Loucy (cell line): Measurements from ENCODE around the gene SFSWAP.

ENCODE experiments used
- H2AFZ ChIP-seq: fragments of 200-600 bp; sonication (generic); 2 replicates; pipeline ENCODE4 v1.6.0; 2016; ENCODE audit warnings: antibody characterized with exemption, mild to moderate bottlenecking, low read length, moderate library complexity
- H3F3A ChIP-seq: fragments of 200-600 bp; 2 replicates; pipeline ENCODE4 v1.6.0; 2016; ENCODE audit warnings: antibody characterized with exemption, low read depth, mild to moderate bottlenecking
- H3K27me3 ChIP-seq: fragments of 200-600 bp; sonication (generic); 2 replicates; pipeline ENCODE4 v1.6.1; 2014; ENCODE audit warnings: low read length, mild to moderate bottlenecking; ENCODE audit not compliant: insufficient read depth, poor library complexity, severe bottlenecking
- H3K36me3 ChIP-seq: fragments of 200-600 bp; sonication (generic); 2 replicates; pipeline ENCODE4 v1.6.1; 2016; ENCODE audit warnings: low read length; ENCODE audit not compliant: insufficient read depth
- H3K4me1 ChIP-seq: fragments of 200-600 bp; sonication (generic); 2 replicates; pipeline ENCODE4 v1.5.1; 2014; ENCODE audit warnings: low read length, mild to moderate bottlenecking; ENCODE audit not compliant: insufficient read depth, poor library complexity, severe bottlenecking
- H3K4me2 ChIP-seq: fragments of 200-600 bp; sonication (generic); 2 replicates; pipeline ENCODE4 v1.6.0; 2014; ENCODE audit warnings: antibody characterized with exemption, low read length, low read depth, mild to moderate bottlenecking; ENCODE audit not compliant: poor library complexity, severe bottlenecking
- H3K4me3 ChIP-seq: fragments of 200-600 bp; sonication (generic); 2 replicates; pipeline ENCODE4 v1.5.1; 2014; ENCODE audit warnings: low read length, mild to moderate bottlenecking, mixed read lengths; ENCODE audit not compliant: poor library complexity, severe bottlenecking
- H3K79me2 ChIP-seq: fragments of 200-600 bp; sonication (generic); 2 replicates; pipeline ENCODE4 v1.6.1; 2014; ENCODE audit warnings: low read length; ENCODE audit not compliant: insufficient read depth
- H3K9ac ChIP-seq: fragments of 200-600 bp; sonication (generic); 2 replicates; pipeline ENCODE4 v1.6.0; 2014; ENCODE audit warnings: mild to moderate bottlenecking, low read depth, low read length, moderate library complexity; ENCODE audit not compliant: poor library complexity, severe bottlenecking
- H3K9me2 ChIP-seq: fragments of 200-600 bp; sonication (generic); replicated peaks from 2 replicates; pipeline ENCODE4 v1.6.1; 2016; ENCODE audit warnings: low read depth, low read length, mixed read lengths
- H3K9me3 ChIP-seq: fragments of 200-600 bp; sonication (generic); 2 replicates; pipeline ENCODE4 v1.6.1; 2014; ENCODE audit warnings: mild to moderate bottlenecking, antibody characterized with exemption, low read length, low read depth; ENCODE audit not compliant: insufficient read depth
- H4K20me1 ChIP-seq: fragments of 200-600 bp; sonication (generic); 2 replicates; pipeline ENCODE4 v1.6.0; 2014; ENCODE audit warnings: antibody characterized with exemption, low read length, mild to moderate bottlenecking; ENCODE audit not compliant: insufficient read depth, poor library complexity, severe bottlenecking
- CTCF ChIP-seq: fragments of 200-600 bp; sonication (generic); conservative IDR thresholded peaks from 2 replicates; pipeline ENCODE4 v1.5.1; 2014; ENCODE audit warnings: mild to moderate bottlenecking, antibody characterized with exemption, low read length
- EZH2phosphoT487 ChIP-seq: fragments of 200-600 bp; IDR thresholded peaks from 2 replicates; pipeline ENCODE4 v1.6.1; 2018; ENCODE audit warnings: antibody characterized with exemption, mild to moderate bottlenecking, moderate library complexity, borderline replicate concordance

The SFSWAP gene

GRCh38 chr12:131783915-131784541, 73.1 kb downstream of the SFSWAP start:
- H3K79me2 ChIP-seq = no peaks in the 10 kb centered on the region
- no peak overlapping the region for H3K4me2 ChIP-seq
- no peaks in the 10 kb centered on the region for H3F3A ChIP-seq
- H3K36me3 ChIP-seq = peaks cover 59% of the 10 kb centered on the region; the same call in 1 of the 2 replicates
- H3K4me3 ChIP-seq = no peak overlapping the region
- no peaks in the 10 kb centered on the region for H4K20me1 ChIP-seq
- no peaks in the 10 kb centered on the region for H3K9me2 ChIP-seq
- H3K27me3 ChIP-seq = no peaks in the 10 kb centered on the region
- H2AFZ ChIP-seq = no peak overlapping the region
- no peaks in the 10 kb centered on the region for H3K4me1 ChIP-seq
- TF ChIP-seq EZH2phosphoT487 = no peak
- TF ChIP-seq CTCF = no peak
- H3K9ac ChIP-seq = no peak overlapping the region
- H3K9me3 ChIP-seq = no peaks in the 10 kb centered on the region

- Histone ChIP-seq H3K9ac (no peak overlapping the region), H3K9me2 (no peaks in the 10 kb centered on the region), H3K4me3 (no peak overlapping the region), H3K79me2 (no peaks in the 10 kb centered on the region), H3K4me1 (no peaks in the 10 kb centered on the region), H3F3A (no peaks in the 10 kb centered on the region), H4K20me1 (no peaks in the 10 kb centered on the region), H3K36me3 (peaks cover 62% of the 10 kb centered on the region; the same call in 1 of the 2 replicates), H3K9me3 (no peaks in the 10 kb centered on the region), H3K4me2 (no peak overlapping the region), H2AFZ (no peak overlapping the region), H3K27me3 (no peaks in the 10 kb centered on the region)
- no peak for TF ChIP-seq EZH2phosphoT487
- TF ChIP-seq CTCF = no peak
Measured at GRCh38 chr12:131784909-131785762, 74.2 kb downstream of the SFSWAP start.

GRCh38 chr12:131785763-131786330, 75.0 kb downstream of the SFSWAP start:
- Histone ChIP-seq H3K36me3 (peaks cover 61% of the 10 kb centered on the region; the same call in 1 of the 2 replicates), H3K9ac (no peak overlapping the region), H3K27me3 (no peaks in the 10 kb centered on the region), H3K4me1 (no peaks in the 10 kb centered on the region), H3F3A (no peaks in the 10 kb centered on the region), H3K9me2 (no peaks in the 10 kb centered on the region), H3K4me3 (no peak overlapping the region), H3K79me2 (no peaks in the 10 kb centered on the region), H3K4me2 (no peak overlapping the region), H3K9me3 (no peaks in the 10 kb centered on the region; the same call in 1 of the 2 replicates), H2AFZ (no peak overlapping the region), H4K20me1 (no peaks in the 10 kb centered on the region)
- TF ChIP-seq EZH2phosphoT487 (no peak), CTCF (no peak)
